SU-DHL-6 (cell line): Measurements from ENCODE around the gene SLC12A7.

Experiments used
- H2AFZ ChIP-seq: fragments of 200-600 bp; sonication (generic); 2 replicates; pipeline ENCODE4 v1.6.1; 2014; ENCODE audit warnings: low read depth, mild to moderate bottlenecking, moderate library complexity, mixed read lengths, antibody characterized with exemption, low read length; ENCODE audit not compliant: severe bottlenecking
- H3F3A ChIP-seq: fragments of 200-600 bp; shearing (Covaris generic); 2 replicates; pipeline ENCODE4 v1.6.0; 2016; ENCODE audit warnings: antibody characterized with exemption, mild to moderate bottlenecking; ENCODE audit not compliant: insufficient read depth
- H3K27ac ChIP-seq: fragments of 200-600 bp; sonication (generic); 2 replicates; pipeline ENCODE4 v1.5.1; 2016; ENCODE audit warnings: low read depth, mild to moderate bottlenecking, low read length, moderate library complexity, mixed read lengths
- H3K27me3 ChIP-seq: fragments of 200-600 bp; sonication (generic), shearing (Covaris generic); 2 replicates; pipeline ENCODE4 v1.6.0; 2014; ENCODE audit warnings: mild to moderate bottlenecking, low read length
- H3K36me3 ChIP-seq: fragments of 200-600 bp; sonication (generic); 2 replicates; pipeline ENCODE4 v1.6.1; 2014; ENCODE audit warnings: mild to moderate bottlenecking, low read length, mixed read lengths
- H3K4me2 ChIP-seq: fragments of 300-600, 200-600 bp; shearing (Covaris generic), sonication (generic); 2 replicates; pipeline ENCODE4 v1.6.0; 2014; ENCODE audit warnings: low read length, low read depth, mild to moderate bottlenecking; ENCODE audit not compliant: poor library complexity, severe bottlenecking
- H3K4me3 ChIP-seq: fragments of 200-600 bp; sonication (generic); 2 replicates; pipeline ENCODE4 v1.5.1; 2014; ENCODE audit warnings: antibody characterized with exemption, low read length, mild to moderate bottlenecking, mixed read lengths; ENCODE audit not compliant: insufficient read depth, poor library complexity, severe bottlenecking
- H3K79me2 ChIP-seq: fragments of 200-600 bp; sonication (generic); 2 replicates; pipeline ENCODE4 v1.6.1; 2014; ENCODE audit warnings: mild to moderate bottlenecking, low read length, moderate library complexity; ENCODE audit not compliant: insufficient read depth
- H3K9ac ChIP-seq: fragments of 200-600 bp; sonication (generic); 2 replicates; pipeline ENCODE4 v1.7.0; 2014; ENCODE audit warnings: mild to moderate bottlenecking, low read length
- H3K9me2 ChIP-seq: fragments of 200-600 bp; sonication (generic); replicated peaks from 2 replicates; pipeline ENCODE4 v1.6.1; 2014; ENCODE audit warnings: low read length; ENCODE audit not compliant: insufficient read depth
- H3K9me3 ChIP-seq: fragments of 200-600 bp; sonication (generic); 2 replicates; pipeline ENCODE4 v1.6.1; 2014; ENCODE audit warnings: low read length, mixed read lengths; ENCODE audit not compliant: insufficient read depth
- H4K20me1 ChIP-seq: fragments of 200-600 bp; sonication (generic); 2 replicates; pipeline ENCODE4 v1.6.1; 2014; ENCODE audit warnings: low read depth, mild to moderate bottlenecking, antibody characterized with exemption, low read length, moderate library complexity, mixed read lengths
- EZH2phosphoT487 ChIP-seq: fragments of 200-600 bp; sonication (generic), shearing (Covaris generic); conservative IDR thresholded peaks from 2 replicates; pipeline ENCODE4 v1.6.1; 2018; ENCODE audit warnings: mild to moderate bottlenecking, antibody characterized with exemption, low read length, moderate library complexity, mixed read lengths
- TF ChIP-seq, protein P1 (sequence below): fragments of 200-600 bp; sonication (generic); IDR thresholded peaks from one replicate; pipeline ENCODE4 v1.5.1; 2017; ENCODE audit warnings: antibody characterized with exemption, mild to moderate bottlenecking, low read length, moderate library complexity; ENCODE audit not compliant: insufficient read depth, poor library complexity, severe bottlenecking

Gene SLC12A7

DNA sequence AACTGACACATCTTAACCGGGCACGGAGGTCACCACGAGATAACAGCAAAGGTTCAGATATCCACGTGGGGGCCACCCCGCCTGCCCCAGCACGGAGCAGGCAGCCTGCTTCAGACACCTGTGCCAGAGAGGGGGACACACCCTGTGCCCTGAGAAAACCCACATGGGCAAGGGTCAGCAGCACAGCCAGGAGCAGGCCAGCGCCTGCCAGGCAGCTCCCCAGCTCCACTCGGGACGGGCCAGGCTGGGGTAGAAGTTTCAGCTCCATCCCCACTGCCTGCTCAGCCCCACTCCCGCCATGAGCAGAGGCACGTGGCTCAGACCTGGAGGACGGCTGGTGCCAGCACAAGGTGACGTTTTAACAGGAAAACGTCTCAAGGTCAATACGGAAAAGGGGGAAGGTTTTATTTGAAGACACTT, 22.2 kb downstream of the SLC12A7 start:
- TF ChIP-seq, protein P1, sequence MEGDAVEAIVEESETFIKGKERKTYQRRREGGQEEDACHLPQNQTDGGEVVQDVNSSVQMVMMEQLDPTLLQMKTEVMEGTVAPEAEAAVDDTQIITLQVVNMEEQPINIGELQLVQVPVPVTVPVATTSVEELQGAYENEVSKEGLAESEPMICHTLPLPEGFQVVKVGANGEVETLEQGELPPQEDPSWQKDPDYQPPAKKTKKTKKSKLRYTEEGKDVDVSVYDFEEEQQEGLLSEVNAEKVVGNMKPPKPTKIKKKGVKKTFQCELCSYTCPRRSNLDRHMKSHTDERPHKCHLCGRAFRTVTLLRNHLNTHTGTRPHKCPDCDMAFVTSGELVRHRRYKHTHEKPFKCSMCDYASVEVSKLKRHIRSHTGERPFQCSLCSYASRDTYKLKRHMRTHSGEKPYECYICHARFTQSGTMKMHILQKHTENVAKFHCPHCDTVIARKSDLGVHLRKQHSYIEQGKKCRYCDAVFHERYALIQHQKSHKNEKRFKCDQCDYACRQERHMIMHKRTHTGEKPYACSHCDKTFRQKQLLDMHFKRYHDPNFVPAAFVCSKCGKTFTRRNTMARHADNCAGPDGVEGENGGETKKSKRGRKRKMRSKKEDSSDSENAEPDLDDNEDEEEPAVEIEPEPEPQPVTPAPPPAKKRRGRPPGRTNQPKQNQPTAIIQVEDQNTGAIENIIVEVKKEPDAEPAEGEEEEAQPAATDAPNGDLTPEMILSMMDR: no peak
- TF ChIP-seq EZH2phosphoT487: no peak
- no peaks in the 10 kb centered on the region for H3K9me2 ChIP-seq
- H3K27me3 ChIP-seq: no peaks in the 10 kb centered on the region
- no peaks in the 10 kb centered on the region for H3K36me3 ChIP-seq
- H3K27ac ChIP-seq: no peak overlapping the region
- no peak overlapping the region for H3K4me3 ChIP-seq
- no peak overlapping the region for H3K4me2 ChIP-seq
- H3F3A ChIP-seq: no peaks in the 10 kb centered on the region
- no peak overlapping the region for H3K9ac ChIP-seq
- no peaks in the 10 kb centered on the region for H3K9me3 ChIP-seq
- H2AFZ ChIP-seq: no peak overlapping the region
- no peaks in the 10 kb centered on the region for H3K79me2 ChIP-seq
- H4K20me1 ChIP-seq: no peaks in the 10 kb centered on the region

DNA sequence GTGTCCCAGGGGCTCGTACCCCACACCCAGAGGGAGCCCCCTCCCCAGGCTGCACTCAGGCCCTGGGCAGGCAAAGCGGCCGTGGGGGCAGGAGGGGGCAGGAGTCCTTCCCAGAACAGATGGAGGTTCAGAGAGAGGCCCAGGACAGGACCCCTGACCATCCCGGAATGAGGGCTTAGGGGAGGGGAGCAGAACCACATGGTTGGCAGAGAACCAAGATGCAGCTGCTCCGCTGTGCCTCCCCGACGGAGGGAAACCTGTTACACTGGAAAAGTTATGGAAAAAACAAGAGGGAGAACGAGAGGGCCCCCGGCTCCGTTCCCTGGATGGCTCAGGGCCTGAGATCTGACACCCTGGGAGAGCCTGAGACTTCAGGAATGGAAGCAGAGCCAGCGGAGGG, 22.7 kb downstream of the SLC12A7 start:
- no peak overlapping the region for H3K4me2 ChIP-seq
- no peak overlapping the region for H2AFZ ChIP-seq
- H3K9me3 ChIP-seq: no peaks in the 10 kb centered on the region
- no peak overlapping the region for H3K9ac ChIP-seq
- H3F3A ChIP-seq: no peaks in the 10 kb centered on the region
- no peak overlapping the region for H3K4me3 ChIP-seq
- no peaks in the 10 kb centered on the region for H3K9me2 ChIP-seq
- H3K27ac ChIP-seq: no peak overlapping the region
- no peaks in the 10 kb centered on the region for H3K36me3 ChIP-seq
- no peak for TF ChIP-seq EZH2phosphoT487
- TF ChIP-seq, protein P1: no peak
- H3K27me3 ChIP-seq: no peaks in the 10 kb centered on the region
- no peaks in the 10 kb centered on the region for H4K20me1 ChIP-seq
- no peaks in the 10 kb centered on the region for H3K79me2 ChIP-seq

DNA sequence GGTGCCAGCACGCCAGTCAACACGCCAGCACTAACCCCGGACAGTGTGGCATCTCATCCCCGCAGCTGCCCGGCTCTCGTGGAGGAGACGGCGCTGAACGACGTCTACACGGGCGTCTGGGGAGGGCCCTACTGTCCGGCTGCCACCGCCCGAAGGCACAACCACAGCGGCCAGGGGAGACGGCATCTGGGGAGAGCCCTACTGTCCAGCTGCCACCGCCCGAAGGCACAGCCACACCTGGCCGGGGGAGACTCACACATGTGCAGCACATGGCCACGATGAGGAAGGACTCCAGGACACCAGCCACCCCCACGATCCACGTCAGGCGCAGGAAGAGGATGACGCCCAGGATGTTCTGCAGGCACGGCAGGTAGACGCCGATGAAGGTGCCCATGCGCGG, 23.1 kb downstream of the SLC12A7 start:
- H3K4me2 ChIP-seq: no peak overlapping the region
- H3K9ac ChIP-seq: no peak overlapping the region
- no peaks in the 10 kb centered on the region for H3K79me2 ChIP-seq
- no peak for TF ChIP-seq EZH2phosphoT487
- TF ChIP-seq, protein P1: no peak
- H2AFZ ChIP-seq: no peak overlapping the region
- H3K9me3 ChIP-seq: no peaks in the 10 kb centered on the region
- H4K20me1 ChIP-seq: no peaks in the 10 kb centered on the region
- H3K27ac ChIP-seq: no peak overlapping the region
- H3K9me2 ChIP-seq: no peaks in the 10 kb centered on the region
- H3F3A ChIP-seq: no peaks in the 10 kb centered on the region
- no peaks in the 10 kb centered on the region for H3K36me3 ChIP-seq
- H3K4me3 ChIP-seq: no peak overlapping the region
- no peaks in the 10 kb centered on the region for H3K27me3 ChIP-seq

DNA sequence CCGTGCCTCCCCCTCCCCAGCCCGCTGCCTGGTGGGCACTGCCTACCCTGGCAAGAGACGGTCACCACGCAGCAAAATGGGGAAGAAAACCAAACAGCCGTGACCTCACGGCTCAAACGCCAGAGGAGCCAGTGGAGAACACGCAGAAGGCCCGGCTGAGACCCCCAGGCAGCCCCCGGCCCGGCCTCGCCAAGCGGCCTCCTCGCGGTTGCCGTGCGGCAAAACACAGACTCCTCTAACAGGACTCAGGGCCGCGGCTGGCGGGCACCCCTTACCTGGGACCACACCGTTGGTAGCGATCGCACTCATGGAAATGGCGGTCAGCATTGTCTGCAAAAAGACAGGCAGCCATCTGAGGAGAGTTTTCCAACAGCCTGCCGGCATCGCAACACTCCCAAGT, 23.8 kb downstream of the SLC12A7 start:
- no peaks in the 10 kb centered on the region for H4K20me1 ChIP-seq
- no peaks in the 10 kb centered on the region for H3K9me2 ChIP-seq
- no peaks in the 10 kb centered on the region for H3K79me2 ChIP-seq
- H3K4me3 ChIP-seq: no peak overlapping the region
- H3K27me3 ChIP-seq: no peaks in the 10 kb centered on the region
- H3F3A ChIP-seq: no peaks in the 10 kb centered on the region
- H3K36me3 ChIP-seq: no peaks in the 10 kb centered on the region
- no peak overlapping the region for H3K27ac ChIP-seq
- H2AFZ ChIP-seq: no peak overlapping the region
- H3K9ac ChIP-seq: no peak overlapping the region
- no peak overlapping the region for H3K4me2 ChIP-seq
- TF ChIP-seq, protein P1: no peak
- TF ChIP-seq EZH2phosphoT487: no peak
- no peaks in the 10 kb centered on the region for H3K9me3 ChIP-seq
